K562 (cell line): Measurements from ENCODE around the gene NINJ1. TPM values are rescaled to one million over a fixed set of nuclear protein-coding genes. Genes with fewer than 3 reads are reported as not detected.

Source experiments
- ATAC-seq: fragments of 200-7000 bp; cut with Tn5 transposase; 3 replicates; pipeline ENCODE4 v1.9.1; 2020; ENCODE audit warnings: moderate library complexity
- BruUV-seq: library from RNA; stranded (reverse); fragments of 400-500 nt; replicated peaks from 2 replicates; lab custom pipeline; 2021; lab: Mats Ljungman, UMichigan
- CTCF ChIA-PET: fragments of 300-600 bp; formaldehyde crosslinking; extraction: SDS; loops from one replicate; lab custom pipeline; 2021; ENCODE audit warnings: low intra/inter-chr PET ratio; lab: Yijun Ruan, JAX
- POLR2A ChIA-PET: fragments of 300-600, 350-650 bp; sonication (Branson Sonifier 250); formaldehyde crosslinking; extraction: SDS; loops from one replicate; lab custom pipeline; 2021; ENCODE audit warnings: antibody characterized with exemption, inconsistent platforms; lab: Yijun Ruan, JAX
- DNase-seq, 4 experiments: peaks; one replicate each; pipeline versions ENCODE4 v3.0.0 to v3.0.0-alpha.2; 2011 to 2018; ENCODE audit warnings: low spot score in 3 of 4, mixed read lengths in 3 of 4; ENCODE audit errors: extremely low read depth in 1 of 4
- FAIRE-seq: peaks from 2 replicates; lab custom pipeline; 2011; peaks lifted over from hg19 to GRCh38; lab: Jason Lieb, UNC
- H2AFZ ChIP-seq: 2 replicates; pipeline ENCODE4 v1.6.0; 2011; ENCODE audit warnings: low read depth, low read length, control low read depth, inconsistent platforms
- H3K27ac ChIP-seq: fragments of 200-600 bp; 3 replicates; pipeline ENCODE4 v1.8.0; 2011; ENCODE audit warnings: low read depth, mild to moderate bottlenecking, control low read depth, inconsistent platforms, low read length, moderate library complexity, mixed read lengths; ENCODE audit errors: extremely low read depth
- H3K27me3 ChIP-seq, 2 experiments: fragments of 300-600 bp in 1 of 2; 2 replicates in 1 of 2; 3 replicates in 1 of 2; pipeline versions ENCODE4 v1.6.0 to v1.8.0; 2011; ENCODE audit warnings: inconsistent platforms in 2 of 2, low read length in 2 of 2, mild to moderate bottlenecking in 1 of 2, mixed read lengths in 1 of 2, moderate library complexity in 1 of 2; ENCODE audit not compliant: control insufficient read depth in 2 of 2, insufficient read depth in 2 of 2
- H3K36me3 ChIP-seq: fragments of 300-600 bp; 3 replicates; pipeline ENCODE4 v1.8.0; 2011; ENCODE audit warnings: mild to moderate bottlenecking, low read length, inconsistent platforms; ENCODE audit not compliant: control insufficient read depth, insufficient read depth
- H3K4me1 ChIP-seq, 2 experiments: fragments of 200-600 bp in 1 of 2; replicated peaks in 1 of 2; 2 replicates in 1 of 2; 3 replicates in 1 of 2; pipeline versions ENCODE4 v1.5.1 to v1.8.0; 2011; ENCODE audit warnings: inconsistent platforms in 2 of 2, low read length in 2 of 2, mild to moderate bottlenecking in 1 of 2, mixed read lengths in 1 of 2, moderate library complexity in 1 of 2; ENCODE audit not compliant: control insufficient read depth in 2 of 2, insufficient read depth in 2 of 2
- H3K4me2 ChIP-seq: 2 replicates; pipeline ENCODE4 v1.6.1; 2011; ENCODE audit warnings: low read length, control low read depth, inconsistent platforms, mixed read lengths; ENCODE audit not compliant: insufficient read depth
- H3K4me3 ChIP-seq: fragments of 200-600 bp; sonication (generic), shearing (Covaris generic); 2 replicates; pipeline ENCODE4 v1.5.1; 2016; ENCODE audit warnings: control low read depth, inconsistent platforms
- H3K79me2 ChIP-seq: fragments of 200-600 bp; 3 replicates; pipeline ENCODE4 v1.8.0; 2011; ENCODE audit warnings: low read length, inconsistent platforms; ENCODE audit not compliant: control insufficient read depth, insufficient read depth
- H3K9ac ChIP-seq, 2 experiments: 2 replicates each; pipeline versions ENCODE4 v1.6.0 to v1.6.1; 2011; ENCODE audit warnings: low read depth in 2 of 2, low read length in 2 of 2, control low read depth in 1 of 2, inconsistent platforms in 1 of 2, mild to moderate bottlenecking in 1 of 2, mixed read lengths in 1 of 2; ENCODE audit not compliant: insufficient read depth in 1 of 2
- H3K9me1 ChIP-seq: one replicate; pipeline ENCODE4 v1.6.0; 2011; ENCODE audit warnings: inconsistent platforms, mild to moderate bottlenecking, low read length, moderate library complexity; ENCODE audit not compliant: control insufficient read depth, insufficient read depth
- H3K9me3 ChIP-seq: replicated peaks from 2 replicates; pipeline ENCODE4 v1.5.1; 2011; ENCODE audit warnings: low read depth, low read length, inconsistent platforms; ENCODE audit not compliant: control insufficient read depth, insufficient read depth
- H4K20me1 ChIP-seq: replicated peaks from 2 replicates; pipeline ENCODE4 v1.6.1; 2011; ENCODE audit warnings: low read length, inconsistent platforms, mixed read lengths; ENCODE audit not compliant: control insufficient read depth, insufficient read depth
- EGR1 ChIP-seq: fragments of 450-650 bp; conservative IDR thresholded peaks from 2 replicates; pipeline ENCODE4 v1.6.1; 2017; ENCODE audit warnings: mild to moderate bottlenecking
- HCFC1 ChIP-seq: IDR thresholded peaks from 2 replicates; pipeline ENCODE4 v1.6.1; 2012; ENCODE audit warnings: low read depth, low read length, improper control_type of control experiment
- PCBP1 ChIP-seq: fragments of 200-400 bp; formaldehyde crosslinking; IDR thresholded peaks from 2 replicates; pipeline ENCODE4 v1.6.1; 2018; ENCODE audit warnings: mild to moderate bottlenecking, low read depth, low read length; ENCODE audit not compliant: poor library complexity, severe bottlenecking
- RBBP5 ChIP-seq: fragments of 200-600 bp; sonication (generic); IDR thresholded peaks from 2 replicates; pipeline ENCODE4 v1.6.1; 2012; ENCODE audit warnings: borderline replicate concordance, mild to moderate bottlenecking, low read length, control low read depth, inconsistent platforms; ENCODE audit not compliant: insufficient read depth, poor library complexity, severe bottlenecking
- WGBS: fragments of 100-300 bp; shearing (Covaris generic); methylation state at CpG from one replicate; pipeline ENCODE4 v1.1.6; 2016; ENCODE audit warnings: low coverage, mixed read lengths; ENCODE audit not compliant: insufficient coverage; ENCODE audit errors: missing lambda C conversion rate; 5-methylcytosine and 5-hydroxymethylcytosine counted together
- in situ Hi-C: fragments of 300-500 bp; cut with MboI; formaldehyde crosslinking; loops from 4 replicates; pipeline ENCODE4 v1.15.0; 2018; ENCODE audit warnings: inconsistent platforms, mixed read lengths
- intact Hi-C: fragments of 100-400 bp; cut with micrococcal nuclease; formaldehyde crosslinking; loops from 2 replicates; pipeline ENCODE4 v1.14.2; 2022
- polyA plus RNA-seq, 8 experiments: library from polyadenylated mRNA; depleted of rRNA in 4 of 8; stranded (reverse) in 5 of 8; unstranded in 3 of 8; fragments of >200 nt; fragmentation: Nextera tagmentation in 2 of 8; fragmentation: Illumina TruSeq in 1 of 8; extraction: Ambion mirVana in 2 of 8; extraction: Trizol in 1 of 8; gene quantifications; 2 replicates each; pipeline versions ENCODE4 v1.2.1 to v1.2.3, GENCODE V29; 2011 to 2014; ENCODE audit warnings: inconsistent platforms in 1 of 8, missing spikeins in 1 of 8
- total RNA-seq, 7 experiments: library from RNA; depleted of rRNA in 6 of 7; stranded (reverse); fragments of >200 nt in 6 of 7; fragmentation: Illumina TruSeq in 2 of 7; extraction: Trizol in 2 of 7; gene quantifications; 2 replicates each; pipeline versions ENCODE4 v1.2.1 to v1.2.3, GENCODE V29; 2011 to 2021; ENCODE audit warnings: low replicate concordance in 1 of 7

NINJ1 gene
- total and polyA plus RNA-seq, 9 of the 15 experiments (the other 6 are each of a cell fraction or from before 2014, with no cell fraction given): 0.13 to 8.4 (median 4.9) TPM

GRCh38 chr9:93134740-93135444 lies 841 bp upstream of the NINJ1 start:
- Histone ChIP-seq H3K4me2 (peak overlapping the region; percentile 73), H2AFZ (peak overlapping the region; percentile 91), H3K36me3 (no peaks in the 10 kb centered on the region), H3K27ac (peak overlapping the region; percentile 75; the same call in 1 of the 3 replicates), H3K9me3 (no peaks in the 10 kb centered on the region), H3K4me1 (peaks cover 16 to 57% of the 10 kb centered on the region in 2 experiments), H3K79me2 (no peaks in the 10 kb centered on the region; the same call in 2 of the 3 replicates), H3K9me1 (no peaks in the 10 kb centered on the region), H3K27me3 (peaks cover 0 to 14% of the 10 kb centered on the region in 2 experiments; a peak in 2 of 5 replicates), H3K9ac (peak overlapping the region; percentile 66 to 96; a peak in 3 of 4 replicates), H4K20me1 (no peaks in the 10 kb centered on the region), H3K4me3 (peak overlapping the region; percentile 67)
- ATAC-seq: no peak
- in situ Hi-C loops: no loop called here
- 72% methylated on average over 13 of the region's 14 CpGs for WGBS
- intact Hi-C loops: no loop called here
- no peak for FAIRE-seq
- DNase-seq: no peak
- ChIA-PET CTCF (no interaction called here), POLR2A (interaction anchor here (0.6 to 1.6 kb wide), 3 partner anchors 9 to 46 kb away, joined by 3 to 5 read pairs (median 4); no protein-coding TSS in a partner anchor)
- TF ChIP-seq HCFC1 (no peak), PCBP1 (peak; percentile 1), EGR1 (no peak), RBBP5 (peak; percentile 10)
- TF ChIP-seq, all 486 proteins: peak for 2
- no TSS peak for BruUV-seq
